ENCODE measurements around the gene TMBIM1.
A peak's percentile ranks its signal among the peaks of the same experiment; 100 is the strongest.

The TMBIM1 gene

GRCh38 chr2:218291318-218292047, 820 bp downstream of the TMBIM1 start:
- no peaks in the 10 kb centered on the region for H3K9me3 Mint-ChIP-seq
- peaks cover 58% of the 10 kb centered on the region for H3K4me1 Mint-ChIP-seq
- no peak for ATAC-seq (ENCODE audit: low read depth)
- H3K27me3 Mint-ChIP-seq: no peaks in the 10 kb centered on the region
- H3K36me3 Mint-ChIP-seq: peaks cover 4% of the 10 kb centered on the region
- peak overlapping the region; percentile 92 for H3K4me3 Mint-ChIP-seq
- H3K27ac Mint-ChIP-seq: peak overlapping the region; percentile 90
- no peak for DNase-seq (ENCODE audit: low spot score in 2 of 2)

GRCh38 chr2:218290316-218291261, 1.7 kb downstream of the TMBIM1 start:
- Mint-ChIP-seq H3K27ac (peak overlapping the region; percentile 90), H3K36me3 (peaks cover 4% of the 10 kb centered on the region), H3K9me3 (no peaks in the 10 kb centered on the region), H3K27me3 (no peaks in the 10 kb centered on the region), H3K4me1 (peaks cover 65% of the 10 kb centered on the region), H3K4me3 (peak overlapping the region; percentile 92)
- DNase-seq (ENCODE audit: low spot score in 2 of 2) (peak; percentile 72 to 89), ATAC-seq (ENCODE audit: low read depth) (peak; percentile 74)

- no peaks in the 10 kb centered on the region for H3K9me3 Mint-ChIP-seq
- peaks cover 4% of the 10 kb centered on the region for H3K36me3 Mint-ChIP-seq
- no peaks in the 10 kb centered on the region for H3K27me3 Mint-ChIP-seq
- H3K4me1 Mint-ChIP-seq: peaks cover 68% of the 10 kb centered on the region
- peak overlapping the region; percentile 90 for H3K27ac Mint-ChIP-seq
- peak overlapping the region; percentile 92 for H3K4me3 Mint-ChIP-seq
- ATAC-seq (ENCODE audit: low read depth) (no peak), DNase-seq (ENCODE audit: low spot score in 2 of 2) (no peak)
These were observed 2.5 kb downstream of the TMBIM1 start for GRCh38 chr2:218289639-218290315.

GRCh38 chr2:218286570-218287459, 5.5 kb downstream of the TMBIM1 start:
- peak; percentile 69 for ATAC-seq (ENCODE audit: low read depth)
- H3K9me3 Mint-ChIP-seq: no peaks in the 10 kb centered on the region
- no peaks in the 10 kb centered on the region for H3K27me3 Mint-ChIP-seq
- H3K4me1 Mint-ChIP-seq: peaks cover 60% of the 10 kb centered on the region
- peak; percentile 64 to 80 for DNase-seq (ENCODE audit: low spot score in 2 of 2)
- H3K36me3 Mint-ChIP-seq: peaks cover 7% of the 10 kb centered on the region
- H3K4me3 Mint-ChIP-seq: peak overlapping the region; percentile 96
- H3K27ac Mint-ChIP-seq: peak overlapping the region; percentile 100

- no peak for DNase-seq (ENCODE audit: low spot score in 2 of 2)
- ATAC-seq (ENCODE audit: low read depth): no peak
- H3K4me3 Mint-ChIP-seq: peak overlapping the region; percentile 70
- no peaks in the 10 kb centered on the region for H3K9me3 Mint-ChIP-seq
- H3K27ac Mint-ChIP-seq: peak overlapping the region; percentile 100
- H3K4me1 Mint-ChIP-seq: peaks cover 57% of the 10 kb centered on the region
- H3K27me3 Mint-ChIP-seq: no peaks in the 10 kb centered on the region
- peaks cover 10% of the 10 kb centered on the region for H3K36me3 Mint-ChIP-seq
These were observed 6.7 kb downstream of the TMBIM1 start for GRCh38 chr2:218285604-218286003.

GRCh38 chr2:218284106-218284811, 8.0 kb downstream of the TMBIM1 start:
- Mint-ChIP-seq H3K4me3 (peak overlapping the region; percentile 44), H3K9me3 (no peaks in the 10 kb centered on the region), H3K4me1 (peaks cover 53% of the 10 kb centered on the region), H3K36me3 (peaks cover 18% of the 10 kb centered on the region), H3K27me3 (no peaks in the 10 kb centered on the region), H3K27ac (peak overlapping the region; percentile 100)
- DNase-seq (ENCODE audit: low spot score in 2 of 2): no peak
- peak; percentile 19 for ATAC-seq (ENCODE audit: low read depth)

- Mint-ChIP-seq H3K4me3 (no peak overlapping the region), H3K4me1 (peaks cover 43% of the 10 kb centered on the region), H3K27me3 (no peaks in the 10 kb centered on the region), H3K27ac (peak overlapping the region; percentile 31), H3K9me3 (no peaks in the 10 kb centered on the region), H3K36me3 (peaks cover 23% of the 10 kb centered on the region)
- ATAC-seq (ENCODE audit: low read depth) (no peak), DNase-seq (ENCODE audit: low spot score in 2 of 2) (no peak)
These were observed 9.9 kb downstream of the TMBIM1 start for GRCh38 chr2:218282173-218282991.

GRCh38 chr2:218281449-218281848, 10.9 kb downstream of the TMBIM1 start:
- Mint-ChIP-seq H3K27ac (peak overlapping the region; percentile 21), H3K27me3 (no peaks in the 10 kb centered on the region), H3K4me1 (peaks cover 37% of the 10 kb centered on the region), H3K36me3 (peaks cover 29% of the 10 kb centered on the region), H3K4me3 (no peak overlapping the region), H3K9me3 (no peaks in the 10 kb centered on the region)
- no peak for ATAC-seq (ENCODE audit: low read depth)
- no peak for DNase-seq (ENCODE audit: low spot score in 2 of 2)

GRCh38 chr2:218280260-218280870, 11.9 kb downstream of the TMBIM1 start:
- Mint-ChIP-seq H3K36me3 (peaks cover 33% of the 10 kb centered on the region), H3K4me3 (no peak overlapping the region), H3K4me1 (peaks cover 28% of the 10 kb centered on the region)

GRCh38 chr2:218278531-218279360, 13.6 kb downstream of the TMBIM1 start:
- H3K27me3 Mint-ChIP-seq: no peaks in the 10 kb centered on the region
- ATAC-seq (ENCODE audit: low read depth) (no peak), DNase-seq (ENCODE audit: low spot score in 2 of 2) (no peak)
- peaks cover 26% of the 10 kb centered on the region for H3K4me1 Mint-ChIP-seq
- H3K36me3 Mint-ChIP-seq: peaks cover 46% of the 10 kb centered on the region
- H3K9me3 Mint-ChIP-seq: no peaks in the 10 kb centered on the region
- H3K4me3 Mint-ChIP-seq: no peak overlapping the region
- H3K27ac Mint-ChIP-seq: peak overlapping the region; percentile 28

More at GRCh38 chr2:218280260-218280870, 11.9 kb downstream of the TMBIM1 start:
- H3K9me3 Mint-ChIP-seq: no peaks in the 10 kb centered on the region
- DNase-seq (ENCODE audit: low spot score in 2 of 2) (no peak), ATAC-seq (ENCODE audit: low read depth) (no peak)
- H3K27me3 Mint-ChIP-seq: no peaks in the 10 kb centered on the region
- no peak overlapping the region for H3K27ac Mint-ChIP-seq

- DNase-seq (ENCODE audit: low spot score in 2 of 2) (no peak), ATAC-seq (ENCODE audit: low read depth) (no peak)
- no peak overlapping the region for H3K4me3 Mint-ChIP-seq
- H3K9me3 Mint-ChIP-seq: no peaks in the 10 kb centered on the region
- peaks cover 26% of the 10 kb centered on the region for H3K4me1 Mint-ChIP-seq
- H3K27ac Mint-ChIP-seq: no peak overlapping the region
- H3K36me3 Mint-ChIP-seq: peaks cover 47% of the 10 kb centered on the region
- no peaks in the 10 kb centered on the region for H3K27me3 Mint-ChIP-seq
These were observed 14.4 kb downstream of the TMBIM1 start for GRCh38 chr2:218277921-218278320.
